CD14-positive monocyte (primary cell): ENCODE results near the gene SMIM24. TPM values are rescaled to one million over a fixed set of nuclear protein-coding genes. Genes with fewer than 3 reads are reported as not detected.

Experiments used
- DNase-seq, 3 donors: peaks; one replicate each; pipeline ENCODE4 v3.0.0-alpha.2; 2011 to 2022
- H2AFZ ChIP-seq: 2 replicates; pipeline ENCODE4 v1.6.0; 2012; ENCODE audit warnings: mild to moderate bottlenecking, low read depth, low read length, inconsistent platforms; ENCODE audit not compliant: insufficient read depth, poor library complexity, severe bottlenecking
- H3K27ac ChIP-seq, 2 donors: 1 replicate in 1 of 2; 2 replicates in 1 of 2; pipeline ENCODE4 v1.5.1; 2012 to 2013; ENCODE audit warnings: low read length in 2 of 2, control low read depth in 1 of 2, inconsistent platforms in 1 of 2, low read depth in 1 of 2, mild to moderate bottlenecking in 1 of 2
- H3K27me3 ChIP-seq, 2 donors: one replicate each; pipeline versions ENCODE4 v1.6.0 to v1.6.1; 2011 to 2013; ENCODE audit warnings: low read length in 2 of 2; ENCODE audit not compliant: control insufficient read depth in 2 of 2, insufficient read depth in 2 of 2
- H3K36me3 ChIP-seq, 2 donors: replicated peaks in 1 of 2; 1 replicate in 1 of 2; 2 replicates in 1 of 2; pipeline versions ENCODE4 v1.5.1 to v1.6.1; 2012 to 2013; ENCODE audit warnings: low read length in 2 of 2, control low read depth in 1 of 2, inconsistent platforms in 1 of 2, mild to moderate bottlenecking in 1 of 2; ENCODE audit not compliant: insufficient read depth in 2 of 2, control insufficient read depth in 1 of 2
- H3K4me1 ChIP-seq, 2 donors: 1 replicate in 1 of 2; 2 replicates in 1 of 2; pipeline versions ENCODE4 v1.5.1 to v1.6.1; 2012 to 2013; ENCODE audit warnings: low read length in 2 of 2, control low read depth in 1 of 2, inconsistent platforms in 1 of 2, mild to moderate bottlenecking in 1 of 2, moderate library complexity in 1 of 2; ENCODE audit not compliant: insufficient read depth in 2 of 2, control insufficient read depth in 1 of 2
- H3K4me2 ChIP-seq: replicated peaks from 2 replicates; pipeline ENCODE3; 2012; ENCODE audit warnings: low read length, moderate library complexity, mild to moderate bottlenecking; ENCODE audit not compliant: poor library complexity, severe bottlenecking; ENCODE audit errors: extremely low read depth
- H3K4me3 ChIP-seq, 3 experiments: fragments of 200-600 bp in 1 of 3; sonication (generic) in 1 of 3; replicated peaks in 1 of 3; 1 replicate in 2 of 3; 2 replicates in 1 of 3; pipeline ENCODE4 v1.5.1; 2011 to 2013; ENCODE audit warnings: low read length in 3 of 3, mild to moderate bottlenecking in 3 of 3, control low read depth in 2 of 3, low read depth in 2 of 3, inconsistent platforms in 1 of 3, moderate library complexity in 1 of 3
- H3K79me2 ChIP-seq: 2 replicates; pipeline ENCODE4 v1.6.0; 2012; ENCODE audit warnings: mild to moderate bottlenecking, control low read depth, inconsistent platforms, low read length, moderate library complexity; ENCODE audit not compliant: insufficient read depth
- H3K9ac ChIP-seq: 2 replicates; pipeline ENCODE4 v1.6.0; 2017; ENCODE audit warnings: low read length, mild to moderate bottlenecking; ENCODE audit not compliant: insufficient read depth, poor library complexity, severe bottlenecking
- H3K9me3 ChIP-seq, 2 donors: replicated peaks in 1 of 2; 1 replicate in 1 of 2; 2 replicates in 1 of 2; pipeline versions ENCODE4 v1.5.1 to v1.6.1; 2012 to 2013; ENCODE audit warnings: low read length in 2 of 2, control low read depth in 1 of 2; ENCODE audit not compliant: control insufficient read depth in 1 of 2, insufficient read depth in 1 of 2
- H4K20me1 ChIP-seq: 2 replicates; pipeline ENCODE4 v1.6.0; 2012; ENCODE audit warnings: mild to moderate bottlenecking, low read length, control low read depth, moderate library complexity; ENCODE audit not compliant: insufficient read depth
- H3K27ac Mint-ChIP-seq, 7 donors: one replicate each; pipeline ENCODE4 v1.8.0; 2020; ENCODE audit warnings: mild to moderate bottlenecking in 7 of 7, mixed read lengths in 7 of 7, moderate library complexity in 6 of 7, inconsistent platforms in 2 of 7
- H3K27me3 Mint-ChIP-seq, 3 donors: one replicate each; pipeline ENCODE4 v1.8.0; 2021 to 2022; ENCODE audit warnings: low read depth in 3 of 3, mild to moderate bottlenecking in 3 of 3, mixed read lengths in 3 of 3, moderate library complexity in 3 of 3, inconsistent platforms in 1 of 3
- H3K36me3 Mint-ChIP-seq, 2 donors: one replicate each; pipeline ENCODE4 v1.8.0; 2020; ENCODE audit warnings: mixed read lengths in 2 of 2, inconsistent platforms in 1 of 2, mild to moderate bottlenecking in 1 of 2
- H3K4me1 Mint-ChIP-seq: one replicate; pipeline ENCODE4 v1.8.0; 2020; ENCODE audit warnings: mild to moderate bottlenecking, mixed read lengths
- H3K4me3 Mint-ChIP-seq, 2 donors: one replicate each; pipeline ENCODE4 v1.8.0; 2020; ENCODE audit warnings: mild to moderate bottlenecking in 2 of 2, mixed read lengths in 2 of 2, moderate library complexity in 1 of 2
- H3K9me3 Mint-ChIP-seq, 7 donors: one replicate each; pipeline ENCODE4 v1.8.0; 2020 to 2022; ENCODE audit warnings: mixed read lengths in 7 of 7, mild to moderate bottlenecking in 6 of 7, moderate library complexity in 6 of 7, inconsistent platforms in 2 of 7
- CTCF ChIP-seq: fragments of 200-600 bp; IDR thresholded peaks from one replicate; pipeline ENCODE4 v1.8.0; 2022; ENCODE audit warnings: antibody characterized with exemption, mild to moderate bottlenecking
- WGBS: methylation state at CpG from one replicate; pipeline ENCODE4 v1.1.5; 2013; ENCODE audit warnings: missing lambda C conversion rate; ENCODE audit not compliant: insufficient coverage; 5-methylcytosine and 5-hydroxymethylcytosine counted together
- intact Hi-C, 2 donors: fragments of 100-400 bp; cut with micrococcal nuclease; formaldehyde crosslinking; loops; one replicate each; pipeline versions ENCODE4 v1.15.0 to v1.15.1; 2023
- polyA plus RNA-seq, 3 donors: library from polyadenylated mRNA; depleted of rRNA in 1 of 3; unstranded in 2 of 3; stranded (reverse) in 1 of 3; fragments of 300-500 nt in 2 of 3; fragments of >200 nt in 1 of 3; fragmentation: Illumina TruSeq in 2 of 3; gene quantifications; 1 replicate in 2 of 3; 2 replicates in 1 of 3; pipeline ENCODE4 v1.2.3, GENCODE V29; 2012 to 2021

SMIM24 gene
- polyA plus RNA-seq, 3 donors, result 0.30 TPM; not detected in 2

GRCh38 chr19:3442487-3443071, 37.7 kb downstream of the SMIM24 start:
- WGBS, result 95% methylated on average over 5 of the region's 15 CpGs
- intact Hi-C loops, result no loop called here
- TF ChIP-seq CTCF, result no peak
- Histone ChIP-seq H3K9ac (no peak overlapping the region), H3K4me2 (no peak overlapping the region), H3K27me3 (no peaks in the 10 kb centered on the region), H3K36me3 (peaks cover 63 to 77% of the 10 kb centered on the region in 2 donors), H3K27ac (no peak overlapping the region), H4K20me1 (peaks cover 70% of the 10 kb centered on the region), H3K4me1 (no peaks in the 10 kb centered on the region), H3K4me3 (no peak overlapping the region), H3K9me3 (no peaks in the 10 kb centered on the region), H2AFZ (no peak overlapping the region), H3K79me2 (peaks cover 56% of the 10 kb centered on the region)
- peaks cover 3% of the 10 kb centered on the region for H3K4me1 Mint-ChIP-seq
- no peaks in the 10 kb centered on the region for H3K27me3 Mint-ChIP-seq
- peak overlapping the region in 2 of 7 donors; percentile 25 to 65 for H3K27ac Mint-ChIP-seq
- no peaks in the 10 kb centered on the region for H3K9me3 Mint-ChIP-seq
- no peak for DNase-seq
- H3K4me3 Mint-ChIP-seq, result no peak overlapping the region
- H3K36me3 Mint-ChIP-seq, result peaks cover 28 to 71% of the 10 kb centered on the region in 2 donors

GRCh38 chr19:3441986-3442329, 38.4 kb downstream of the SMIM24 start:
- no peak overlapping the region for H2AFZ ChIP-seq
- no peak for DNase-seq
- H3K27me3 Mint-ChIP-seq, result no peaks in the 10 kb centered on the region
- H3K27me3 ChIP-seq, result no peaks in the 10 kb centered on the region
- 90% methylated on average over 7 of the region's 14 CpGs for WGBS
- H3K79me2 ChIP-seq, result peaks cover 52% of the 10 kb centered on the region
- H3K36me3 Mint-ChIP-seq, result peaks cover 30 to 72% of the 10 kb centered on the region in 2 donors
- no peak overlapping the region for H3K4me3 ChIP-seq
- H4K20me1 ChIP-seq, result peaks cover 66% of the 10 kb centered on the region
- intact Hi-C loops, result no loop called here
- H3K4me1 Mint-ChIP-seq, result peaks cover 3% of the 10 kb centered on the region
- peaks cover 63 to 79% of the 10 kb centered on the region in 2 donors for H3K36me3 ChIP-seq
- no peaks in the 10 kb centered on the region for H3K9me3 Mint-ChIP-seq
- H3K27ac ChIP-seq, result no peak overlapping the region
- no peak for TF ChIP-seq CTCF
- no peaks in the 10 kb centered on the region for H3K4me1 ChIP-seq
- H3K4me2 ChIP-seq, result no peak overlapping the region
- H3K9me3 ChIP-seq, result no peaks in the 10 kb centered on the region
- H3K9ac ChIP-seq, result no peak overlapping the region
- no peak overlapping the region for H3K27ac Mint-ChIP-seq
- H3K4me3 Mint-ChIP-seq, result no peak overlapping the region
